ENCODE measurements around the gene MTMR10. TPM values are rescaled to one million over a fixed set of nuclear protein-coding genes. Genes with fewer than 3 reads are reported as not detected.

Gene MTMR10
- total RNA-seq, 4 donors from 2014 or later = 36.6 to 63.4 (median 40.4) TPM

- Histone ChIP-seq H3K4me1 (peaks cover 14 to 36% of the 10 kb centered on the region in 2 donors), H3K27ac (peak overlapping the region; percentile 83 to 95 (median 84)), H3K9me3 (no peaks in the 10 kb centered on the region), H3K4me3 (no peak overlapping the region), H3K27me3 (no peaks in the 10 kb centered on the region), H3K36me3 (peaks cover 0 to 73% of the 10 kb centered on the region in 2 donors)
- ATAC-seq (peak; percentile 89 to 97), DNase-seq (peak; percentile 36 to 75)
- TF ChIP-seq CTCF (IDR thresholded peaks at IDR 0.05 in 4 of 5, conservative IDR thresholded peaks at IDR 0.05 in 1 of 5) (no peak), POLR2A (IDR thresholded peaks at IDR 0.05) (no peak)
- in situ Hi-C loops (cut with MboI; ENCODE audit: low sequenced_read_pairs in 4 of 4) (loop anchor here in 2 of 4 donors (25.0 kb wide), 2 partner anchors 384 to 409 kb away; partner anchors contain the start of gene KLF13 (in 1 of the 2)), intact Hi-C loops (cut with DNase I; ENCODE audit: low total_unique reads) (no loop called here)
Observed at GRCh38 chr15:30953183-30953582, 38.2 kb downstream of the MTMR10 start.

- Histone ChIP-seq H3K27me3 (no peaks in the 10 kb centered on the region), H3K27ac (peak overlapping the region in 3 of 4 donors; percentile 21 to 46 (median 26)), H3K36me3 (peaks cover 4 to 98% of the 10 kb centered on the region in 2 donors), H3K9me3 (no peaks in the 10 kb centered on the region), H3K4me1 (no peaks in the 10 kb centered on the region), H3K4me3 (no peak overlapping the region)
- in situ Hi-C loops (cut with MboI; ENCODE audit: low sequenced_read_pairs in 4 of 4) = no loop called here
- TF ChIP-seq CTCF (IDR thresholded peaks at IDR 0.05 in 4 of 5, conservative IDR thresholded peaks at IDR 0.05 in 1 of 5) = no peak
- TF ChIP-seq POLR2A (IDR thresholded peaks at IDR 0.05) = no peak
- peak; percentile 57 to 69 for ATAC-seq
- intact Hi-C loops (cut with DNase I; ENCODE audit: low total_unique reads) = no loop called here
- no peak for DNase-seq
Observed at GRCh38 chr15:30943654-30944335, 47.6 kb downstream of the MTMR10 start.

- ATAC-seq (no peak), DNase-seq (no peak)
- intact Hi-C loops (cut with DNase I; ENCODE audit: low total_unique reads) = no loop called here
- no peaks in the 10 kb centered on the region for H3K27me3 ChIP-seq
- H3K27ac ChIP-seq = no peak overlapping the region
- H3K36me3 ChIP-seq = peaks cover 6 to 96% of the 10 kb centered on the region in 2 donors
- H3K4me1 ChIP-seq = no peaks in the 10 kb centered on the region
- no peak overlapping the region for H3K4me3 ChIP-seq
- no peak for TF ChIP-seq CTCF (IDR thresholded peaks at IDR 0.05 in 4 of 5, conservative IDR thresholded peaks at IDR 0.05 in 1 of 5)
- TF ChIP-seq POLR2A (IDR thresholded peaks at IDR 0.05) = no peak
- H3K9me3 ChIP-seq = no peaks in the 10 kb centered on the region
- in situ Hi-C loops (cut with MboI; ENCODE audit: low sequenced_read_pairs in 4 of 4) = no loop called here
Observed at GRCh38 chr15:30941520-30941919, 49.9 kb downstream of the MTMR10 start.

GRCh38 chr15:30940359-30940758 is 51.1 kb downstream of the MTMR10 start:
- intact Hi-C loops (cut with DNase I; ENCODE audit: low total_unique reads) = no loop called here
- H3K9me3 ChIP-seq = no peaks in the 10 kb centered on the region
- no peak for ATAC-seq
- H3K4me3 ChIP-seq = no peak overlapping the region
- in situ Hi-C loops (cut with MboI; ENCODE audit: low sequenced_read_pairs in 4 of 4) = no loop called here
- no peaks in the 10 kb centered on the region for H3K27me3 ChIP-seq
- H3K4me1 ChIP-seq = no peaks in the 10 kb centered on the region
- TF ChIP-seq CTCF (IDR thresholded peaks at IDR 0.05 in 4 of 5, conservative IDR thresholded peaks at IDR 0.05 in 1 of 5) (no peak), POLR2A (IDR thresholded peaks at IDR 0.05) (no peak)
- H3K36me3 ChIP-seq = peaks cover 6 to 84% of the 10 kb centered on the region in 2 donors
- peak overlapping the region in 1 of 4 donors; percentile 3 for H3K27ac ChIP-seq
- DNase-seq = no peak

Data from gastrocnemius medialis (tissue), 4 donors.